CD4-positive, alpha-beta T cell (primary cell): ENCODE measurements around the gene UNC13B. TPM values are rescaled to one million over a fixed set of nuclear protein-coding genes. Genes with fewer than 3 reads are reported as not detected.

ENCODE experiments used
- ATAC-seq: fragments of 200-7000 bp; cut with Tn5 transposase; one replicate; pipeline ENCODE4 v1.10.0; 2022; ENCODE audit warnings: mild to moderate bottlenecking; ENCODE audit not compliant: poor library complexity
- CTCF ChIA-PET: fragments of 350-600 bp; sonication (Branson Sonifier 250); formaldehyde crosslinking; loops from one replicate; lab custom pipeline; 2021; ENCODE audit warnings: antibody characterized with exemption, inconsistent platforms; lab: Charles Lee
- POLR2A ChIA-PET: fragments of 350-600 bp; sonication (Branson Sonifier 250); formaldehyde crosslinking; loops from one replicate; lab custom pipeline; 2021; ENCODE audit warnings: antibody characterized with exemption, inconsistent platforms; lab: Charles Lee
- DNase-seq, 14 experiments: peaks; one replicate each; pipeline ENCODE4 v3.0.0-alpha.2; 2013 to 2020; ENCODE audit warnings: mixed read lengths in 2 of 14
- H3K27ac ChIP-seq, 2 donors: one replicate each; pipeline versions ENCODE4 v1.5.1 to v1.7.0; 2013; ENCODE audit warnings: low read length in 2 of 2, low read depth in 1 of 2, mild to moderate bottlenecking in 1 of 2
- H3K27me3 ChIP-seq, 2 experiments: 1 replicate in 1 of 2; 2 replicates in 1 of 2; pipeline versions ENCODE4 v1.6.1 to v1.7.0; 2013; ENCODE audit warnings: low read length in 2 of 2, control low read depth in 1 of 2, mild to moderate bottlenecking in 1 of 2, moderate library complexity in 1 of 2; ENCODE audit not compliant: insufficient read depth in 2 of 2, control insufficient read depth in 1 of 2
- H3K36me3 ChIP-seq: one replicate; pipeline ENCODE4 v1.6.1; 2013; ENCODE audit warnings: low read length, control low read depth; ENCODE audit not compliant: insufficient read depth
- H3K4me1 ChIP-seq: one replicate; pipeline ENCODE4 v1.6.1; 2013; ENCODE audit warnings: low read length, control low read depth; ENCODE audit not compliant: insufficient read depth
- H3K4me3 ChIP-seq: one replicate; pipeline ENCODE4 v1.5.1; 2013; ENCODE audit warnings: mild to moderate bottlenecking, low read length, moderate library complexity
- H3K9me3 ChIP-seq, 2 experiments: 1 replicate in 1 of 2; 2 replicates in 1 of 2; pipeline versions ENCODE4 v1.6.1 to v1.7.0; 2013; ENCODE audit warnings: low read length in 2 of 2, mild to moderate bottlenecking in 2 of 2, control low read depth in 1 of 2, moderate library complexity in 1 of 2; ENCODE audit not compliant: control insufficient read depth in 1 of 2, insufficient read depth in 1 of 2
- H3K27ac Mint-ChIP-seq: one replicate; pipeline ENCODE4 v1.8.0; 2020; ENCODE audit warnings: mixed read lengths
- H3K27me3 Mint-ChIP-seq: one replicate; pipeline ENCODE4 v1.8.0; 2021; ENCODE audit warnings: mixed read lengths
- H3K36me3 Mint-ChIP-seq: one replicate; pipeline ENCODE4 v1.8.0; 2021; ENCODE audit warnings: low read depth, mixed read lengths
- H3K4me1 Mint-ChIP-seq: one replicate; pipeline ENCODE4 v1.8.0; 2021; ENCODE audit warnings: low read depth, mixed read lengths
- H3K4me3 Mint-ChIP-seq: one replicate; pipeline ENCODE4 v1.8.0; 2020; ENCODE audit warnings: mild to moderate bottlenecking, mixed read lengths
- H3K9me3 Mint-ChIP-seq: one replicate; pipeline ENCODE4 v1.8.0; 2020; ENCODE audit warnings: mixed read lengths
- CTCF ChIP-seq: fragments of 200-600 bp; IDR thresholded peaks from one replicate; pipeline ENCODE4 v1.8.0; 2022; ENCODE audit warnings: antibody characterized with exemption, mild to moderate bottlenecking
- intact Hi-C, 2 experiments: fragments of 100-400 bp; cut with DNase I in 1 of 2; cut with micrococcal nuclease in 1 of 2; formaldehyde crosslinking; loops; one replicate each; pipeline versions ENCODE4 v1.15.1 to v1.9.0; 2023 to 2025; cut with DNase I, micrococcal nuclease
- total RNA-seq, 174 experiments: library from RNA in 2 of 174; stranded (reverse) in 2 of 174; gene quantifications; one replicate each; pipeline ENCODE4 v1.2.3 and lab custom pipeline; 2021 to 2026

Gene UNC13B
- total RNA-seq, 2 experiments from 2014 or later, result 0.38 to 0.84 TPM

DNA sequence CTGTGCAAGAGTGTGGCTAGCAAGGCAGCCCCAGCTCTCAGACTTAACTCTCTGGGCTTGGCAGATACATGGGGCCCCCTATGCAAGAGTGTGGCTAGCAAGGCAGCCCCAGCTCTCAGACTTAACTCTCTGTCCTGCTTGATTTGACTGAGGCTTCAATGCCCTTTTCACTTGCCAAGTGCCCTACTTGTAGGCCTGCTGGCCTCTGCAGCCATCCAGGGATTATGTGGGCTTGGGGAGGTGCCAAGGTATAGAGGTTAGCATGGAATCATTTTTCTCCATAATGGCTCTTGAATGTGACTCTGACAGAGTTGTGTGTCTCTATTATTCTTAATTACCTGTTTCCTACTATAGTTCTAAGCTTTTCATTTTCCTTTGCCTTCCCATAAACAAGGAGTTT lies 212.6 kb downstream of the UNC13B start:
- TF ChIP-seq CTCF, result no peak
- intact Hi-C loops, result no loop called here
- ChIA-PET POLR2A (no interaction called here), CTCF (interaction anchor here (0.7 kb wide), 1 partner anchor 14 kb away, joined by 3 read pairs; no protein-coding TSS in a partner anchor)
- Mint-ChIP-seq H3K36me3 (no peaks in the 10 kb centered on the region), H3K4me3 (no peak overlapping the region), H3K9me3 (no peaks in the 10 kb centered on the region), H3K27ac (no peak overlapping the region), H3K4me1 (no peaks in the 10 kb centered on the region), H3K27me3 (peaks cover 4% of the 10 kb centered on the region)
- H3K27ac ChIP-seq, result no peak overlapping the region
- H3K27me3 ChIP-seq, result peaks cover 0 to 3% of the 10 kb centered on the region in 2 experiments
- H3K9me3 ChIP-seq, result no peaks in the 10 kb centered on the region
- no peak for ATAC-seq
- H3K4me3 ChIP-seq, result no peak overlapping the region
- H3K36me3 ChIP-seq, result no peaks in the 10 kb centered on the region
- no peak for DNase-seq
- no peaks in the 10 kb centered on the region for H3K4me1 ChIP-seq

DNA sequence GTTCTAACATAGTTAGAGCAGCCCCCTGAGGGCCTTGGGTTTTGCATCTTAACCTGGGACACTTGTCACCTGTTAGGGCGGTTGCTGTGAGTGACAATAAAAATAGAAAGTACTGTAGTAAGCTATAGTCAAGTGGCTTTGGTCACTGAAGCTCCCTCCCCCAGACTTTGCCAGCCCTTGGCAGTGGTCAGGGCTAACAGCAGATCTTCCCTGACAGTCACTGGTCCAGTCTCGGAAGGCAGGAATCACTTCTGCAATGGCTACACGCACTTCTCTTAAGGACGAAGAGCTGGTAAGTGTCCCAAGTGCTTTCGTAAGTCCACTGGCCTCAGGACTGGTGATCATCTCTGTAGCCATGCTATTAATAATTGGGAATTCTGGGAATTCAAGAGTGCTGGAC lies 213.1 kb downstream of the UNC13B start:
- no peaks in the 10 kb centered on the region for H3K4me1 ChIP-seq
- no peaks in the 10 kb centered on the region for H3K9me3 ChIP-seq
- Mint-ChIP-seq H3K4me1 (no peaks in the 10 kb centered on the region), H3K27ac (no peak overlapping the region), H3K9me3 (no peaks in the 10 kb centered on the region), H3K27me3 (peaks cover 4% of the 10 kb centered on the region), H3K4me3 (no peak overlapping the region), H3K36me3 (no peaks in the 10 kb centered on the region)
- intact Hi-C loops, result no loop called here
- H3K27ac ChIP-seq, result no peak overlapping the region
- H3K27me3 ChIP-seq, result peaks cover 0 to 3% of the 10 kb centered on the region in 2 experiments
- no peaks in the 10 kb centered on the region for H3K36me3 ChIP-seq
- no peak for DNase-seq
- no peak for TF ChIP-seq CTCF
- ChIA-PET POLR2A (no interaction called here), CTCF (interaction anchor here (0.7 kb wide), 1 partner anchor 14 kb away, joined by 3 read pairs; no protein-coding TSS in a partner anchor)
- no peak overlapping the region for H3K4me3 ChIP-seq
- no peak for ATAC-seq

DNA sequence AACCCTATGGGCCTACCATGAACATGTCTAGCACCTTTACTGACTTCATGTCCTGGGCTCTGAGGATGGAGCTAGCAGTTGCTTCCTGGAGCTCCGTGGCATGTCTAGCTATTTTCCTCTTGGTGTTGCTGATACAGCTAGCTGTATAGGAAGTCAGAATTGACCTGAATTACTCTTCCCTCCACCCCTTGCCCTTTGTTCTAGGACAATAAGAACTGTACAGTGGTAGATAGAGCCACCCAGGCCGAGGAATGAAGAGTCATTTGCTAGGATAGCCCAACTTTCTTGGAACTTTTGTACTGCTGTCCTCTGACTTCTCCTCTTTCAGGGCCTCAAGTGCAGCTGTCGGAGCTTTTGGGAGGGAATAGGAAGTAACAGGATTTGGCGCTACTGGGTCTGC lies 218.2 kb downstream of the UNC13B start:
- Mint-ChIP-seq H3K36me3 (no peaks in the 10 kb centered on the region), H3K4me1 (no peaks in the 10 kb centered on the region), H3K9me3 (no peaks in the 10 kb centered on the region), H3K27ac (no peak overlapping the region), H3K27me3 (no peaks in the 10 kb centered on the region), H3K4me3 (no peak overlapping the region)
- ATAC-seq, result no peak
- H3K27me3 ChIP-seq, result no peaks in the 10 kb centered on the region
- no peaks in the 10 kb centered on the region for H3K36me3 ChIP-seq
- CTCF ChIA-PET, result no interaction called here
- intact Hi-C loops, result no loop called here
- no peaks in the 10 kb centered on the region for H3K4me1 ChIP-seq
- no peak for TF ChIP-seq CTCF
- POLR2A ChIA-PET, result no interaction called here
- no peaks in the 10 kb centered on the region for H3K9me3 ChIP-seq
- H3K27ac ChIP-seq, result no peak overlapping the region
- H3K4me3 ChIP-seq, result no peak overlapping the region
- no peak for DNase-seq
